Neural cell (in vitro differentiated cells): Measurements from ENCODE around the gene ZC2HC1B. TPM values are rescaled to one million over a fixed set of nuclear protein-coding genes. Genes with fewer than 3 reads are reported as not detected.
"Not testable (repeated sequence)": the region's sequence is repeated elsewhere in the genome, so short reads cannot be mapped to it uniquely, and the experiment has no call there.

Experiments used
- H2AFZ ChIP-seq: fragments of 200-600, 300-800 bp; sonication (generic), shearing (Covaris generic); 2 replicates; pipeline ENCODE4 v1.6.0; 2014; ENCODE audit warnings: low read depth, mild to moderate bottlenecking, antibody characterized with exemption, low read length, moderate library complexity
- H3F3A ChIP-seq: fragments of 200-600 bp; shearing (Covaris generic); 2 replicates; pipeline ENCODE4 v1.6.1; 2016; ENCODE audit warnings: mild to moderate bottlenecking, moderate library complexity, mixed read lengths, antibody characterized with exemption, low read length; ENCODE audit not compliant: insufficient read depth, poor library complexity, severe bottlenecking
- H3K27ac ChIP-seq: fragments of 200-600, 300-800 bp; sonication (generic), shearing (Covaris generic); 2 replicates; pipeline ENCODE4 v1.5.1; 2014; ENCODE audit warnings: mild to moderate bottlenecking, low read length, moderate library complexity
- H3K27me3 ChIP-seq: fragments of 300-800, 200-600 bp; sonication (generic), shearing (Covaris generic); 2 replicates; pipeline ENCODE4 v1.6.0; 2014; ENCODE audit warnings: mild to moderate bottlenecking, low read depth, low read length, moderate library complexity; ENCODE audit not compliant: insufficient read depth
- H3K36me3 ChIP-seq: fragments of 300-800, 200-600 bp; sonication (generic), shearing (Covaris generic); 2 replicates; pipeline ENCODE4 v1.5.1; 2014; ENCODE audit warnings: mild to moderate bottlenecking, antibody characterized with exemption, low read length, moderate library complexity; ENCODE audit not compliant: insufficient read depth
- H3K4me2 ChIP-seq: fragments of 300-800, 200-600 bp; sonication (generic), shearing (Covaris generic); 2 replicates; pipeline ENCODE4 v1.6.0; 2014; ENCODE audit warnings: mild to moderate bottlenecking, low read length
- H3K4me3 ChIP-seq: fragments of 300-800, 200-600 bp; sonication (generic), shearing (Covaris generic); 2 replicates; pipeline ENCODE4 v1.5.1; 2014; ENCODE audit warnings: mild to moderate bottlenecking, low read length, moderate library complexity
- H3K79me2 ChIP-seq: fragments of 200-600 bp; shearing (Covaris generic); replicated peaks from 2 replicates; pipeline ENCODE4 v1.6.0; 2014; ENCODE audit warnings: mild to moderate bottlenecking, low read length, moderate library complexity; ENCODE audit not compliant: insufficient read depth
- H3K9ac ChIP-seq: fragments of 300-800, 200-600 bp; sonication (generic), shearing (Covaris generic); 2 replicates; pipeline ENCODE4 v1.6.1; 2016; ENCODE audit warnings: mild to moderate bottlenecking, low read length, mixed read lengths
- H3K9me2 ChIP-seq: fragments of 200-600 bp; shearing (Covaris generic); 2 replicates; pipeline ENCODE4 v1.6.1; 2016; ENCODE audit warnings: mild to moderate bottlenecking, low read length, mixed read lengths; ENCODE audit not compliant: insufficient read depth
- H3K9me3 ChIP-seq: fragments of 200-600, 300-800 bp; sonication (generic), shearing (Covaris generic); 2 replicates; pipeline ENCODE4 v1.6.1; 2016; ENCODE audit warnings: mild to moderate bottlenecking, mixed run types, low read length, moderate library complexity, mixed read lengths
- H4K20me1 ChIP-seq: fragments of 200-600 bp; shearing (Covaris generic); 2 replicates; pipeline ENCODE4 v1.6.1; 2016; ENCODE audit warnings: mild to moderate bottlenecking, mixed run types; ENCODE audit not compliant: insufficient read depth
- EP300 ChIP-seq: fragments of 450-650 bp; conservative IDR thresholded peaks from 2 replicates; pipeline ENCODE4 v1.6.1; 2014; ENCODE audit warnings: antibody characterized with exemption, mild to moderate bottlenecking, moderate library complexity; ENCODE audit not compliant: poor library complexity, severe bottlenecking
- EZH2 ChIP-seq: fragments of 200-600, 300-800 bp; shearing (Covaris generic), sonication (generic); IDR thresholded peaks from 2 replicates; pipeline ENCODE4 v1.6.1; 2014; ENCODE audit warnings: antibody characterized with exemption, low read length, borderline replicate concordance, mild to moderate bottlenecking; ENCODE audit not compliant: insufficient read depth, poor library complexity, severe bottlenecking
- MXI1 ChIP-seq: fragments of 450-650 bp; conservative IDR thresholded peaks from 2 replicates; pipeline ENCODE4 v1.6.1; 2014; ENCODE audit warnings: antibody characterized with exemption, mild to moderate bottlenecking; ENCODE audit not compliant: poor library complexity, severe bottlenecking
- POLR2AphosphoS5 ChIP-seq: IDR thresholded peaks from 2 replicates; pipeline ENCODE4 v1.6.1; 2012
- RAD21 ChIP-seq: fragments of 450-650 bp; conservative IDR thresholded peaks from 2 replicates; pipeline ENCODE4 v1.6.1; 2014; ENCODE audit warnings: antibody characterized with exemption, mild to moderate bottlenecking, moderate library complexity
- REST ChIP-seq: IDR thresholded peaks from 2 replicates; pipeline ENCODE4 v1.6.1; 2012; ENCODE audit warnings: borderline replicate concordance
- SMC3 ChIP-seq: fragments of 450-650 bp; conservative IDR thresholded peaks from 2 replicates; pipeline ENCODE4 v1.6.1; 2014; ENCODE audit warnings: antibody characterized with exemption, mild to moderate bottlenecking, moderate library complexity; ENCODE audit not compliant: poor library complexity
- TAF1 ChIP-seq: IDR thresholded peaks from 2 replicates; pipeline ENCODE4 v1.6.1; 2012; ENCODE audit warnings: low read depth
- polyA plus RNA-seq: library from polyadenylated mRNA; depleted of rRNA; stranded (reverse); fragments of >200 nt; gene quantifications from 2 replicates; pipeline ENCODE4 v1.2.3, GENCODE V29; 2014
- TF ChIP-seq, protein P1 (sequence below): fragments of 450-650 bp; IDR thresholded peaks from 2 replicates; pipeline ENCODE4 v1.5.1; 2014; ENCODE audit warnings: antibody characterized with exemption, mild to moderate bottlenecking, moderate library complexity; ENCODE audit not compliant: poor library complexity, severe bottlenecking

The ZC2HC1B gene
- polyA plus RNA-seq, 1 donor from 2014 or later, result not detected

DNA sequence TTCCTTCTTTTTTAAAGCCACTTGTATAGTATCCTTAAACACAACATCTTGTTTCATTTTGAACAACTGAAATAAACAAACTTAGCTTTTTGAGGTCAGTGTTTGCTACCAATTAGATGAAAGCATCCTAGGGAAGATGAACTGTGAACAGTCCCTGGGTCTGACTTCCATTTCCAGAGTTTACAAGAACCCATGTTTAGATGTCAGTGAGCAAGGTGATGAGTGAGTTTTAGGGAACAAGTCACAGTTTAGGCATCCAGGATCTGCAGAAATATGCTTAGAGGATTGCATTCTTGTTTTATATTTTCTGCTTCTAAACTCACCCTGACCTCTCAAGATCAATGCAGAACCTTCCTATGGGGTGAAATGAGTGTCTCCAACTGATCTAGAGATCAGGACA, 3.0 kb downstream of the ZC2HC1B start:
- Histone ChIP-seq H3K79me2 (no peaks in the 10 kb centered on the region), H3K9me2 (no peaks in the 10 kb centered on the region), H3K36me3 (peaks cover 12% of the 10 kb centered on the region), H3K4me3 (no peak overlapping the region), H3K9ac (no peak overlapping the region), H3K9me3 (no peaks in the 10 kb centered on the region), H2AFZ (no peak overlapping the region), H3K4me2 (no peak overlapping the region), H4K20me1 (no peaks in the 10 kb centered on the region), H3K27ac (no peak overlapping the region), H3F3A (no peaks in the 10 kb centered on the region), H3K27me3 (no peaks in the 10 kb centered on the region)
- TF ChIP-seq EP300 (no peak), SMC3 (no peak), EZH2 (no peak), MXI1 (no peak), RAD21 (no peak), REST (no peak), TAF1 (no peak), POLR2AphosphoS5 (no peak)
- TF ChIP-seq, protein P1, sequence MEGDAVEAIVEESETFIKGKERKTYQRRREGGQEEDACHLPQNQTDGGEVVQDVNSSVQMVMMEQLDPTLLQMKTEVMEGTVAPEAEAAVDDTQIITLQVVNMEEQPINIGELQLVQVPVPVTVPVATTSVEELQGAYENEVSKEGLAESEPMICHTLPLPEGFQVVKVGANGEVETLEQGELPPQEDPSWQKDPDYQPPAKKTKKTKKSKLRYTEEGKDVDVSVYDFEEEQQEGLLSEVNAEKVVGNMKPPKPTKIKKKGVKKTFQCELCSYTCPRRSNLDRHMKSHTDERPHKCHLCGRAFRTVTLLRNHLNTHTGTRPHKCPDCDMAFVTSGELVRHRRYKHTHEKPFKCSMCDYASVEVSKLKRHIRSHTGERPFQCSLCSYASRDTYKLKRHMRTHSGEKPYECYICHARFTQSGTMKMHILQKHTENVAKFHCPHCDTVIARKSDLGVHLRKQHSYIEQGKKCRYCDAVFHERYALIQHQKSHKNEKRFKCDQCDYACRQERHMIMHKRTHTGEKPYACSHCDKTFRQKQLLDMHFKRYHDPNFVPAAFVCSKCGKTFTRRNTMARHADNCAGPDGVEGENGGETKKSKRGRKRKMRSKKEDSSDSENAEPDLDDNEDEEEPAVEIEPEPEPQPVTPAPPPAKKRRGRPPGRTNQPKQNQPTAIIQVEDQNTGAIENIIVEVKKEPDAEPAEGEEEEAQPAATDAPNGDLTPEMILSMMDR, result no peak

- H3K27me3 ChIP-seq, H2AFZ ChIP-seq, H3K9me3 ChIP-seq, H3K27ac ChIP-seq, H3K4me3 ChIP-seq, H3K36me3 ChIP-seq, H4K20me1 ChIP-seq, H3K4me2 ChIP-seq, H3K79me2 ChIP-seq, H3F3A ChIP-seq, H3K9me2 ChIP-seq, H3K9ac ChIP-seq: not testable (repeated sequence)
These were observed 4.5 kb downstream of the ZC2HC1B start for GRCh38 chr6:143868808-143869207.

GRCh38 chr6:143871202-143871730, 7.0 kb downstream of the ZC2HC1B start:
- not testable (repeated sequence) for H3K79me2 ChIP-seq, H3K36me3 ChIP-seq, H3F3A ChIP-seq, H3K4me2 ChIP-seq, H3K4me3 ChIP-seq, H3K27ac ChIP-seq, H3K9me3 ChIP-seq, H3K27me3 ChIP-seq, H4K20me1 ChIP-seq, H3K9ac ChIP-seq, H2AFZ ChIP-seq, H3K9me2 ChIP-seq
